CD4-positive, alpha-beta T cell treated with Interleukin-15 for 4 hours (primary cell): ENCODE data around the gene CNTN6.

Experiments
- DNase-seq: peaks from one replicate; pipeline ENCODE4 v3.0.0-alpha.2; 2020; ENCODE audit warnings: low spot score

Gene CNTN6

GRCh38 chr3:1179146-1179545 is 86.3 kb downstream of the CNTN6 start:
- DNase-seq, result no peak

GRCh38 chr3:1183320-1184048 is 90.7 kb downstream of the CNTN6 start:
- no peak for DNase-seq

- no peak for DNase-seq
Observed at GRCh38 chr3:1190569-1190968, 97.7 kb downstream of the CNTN6 start.

- DNase-seq, result no peak
Observed at GRCh38 chr3:1191026-1191425, 98.2 kb downstream of the CNTN6 start.

- no peak for DNase-seq
Observed at GRCh38 chr3:1195947-1196346, 103.1 kb downstream of the CNTN6 start.

- DNase-seq, result no peak
Observed at GRCh38 chr3:1197051-1197450, 104.2 kb downstream of the CNTN6 start.

GRCh38 chr3:1200371-1200770 is 107.5 kb downstream of the CNTN6 start:
- DNase-seq, result no peak

GRCh38 chr3:1207904-1208303 is 115.1 kb downstream of the CNTN6 start:
- DNase-seq, result no peak

GRCh38 chr3:1214933-1215332 is 122.1 kb downstream of the CNTN6 start:
- no peak for DNase-seq

GRCh38 chr3:1216856-1217255 is 124.0 kb downstream of the CNTN6 start:
- DNase-seq, result no peak

GRCh38 chr3:1227111-1227510 is 134.3 kb downstream of the CNTN6 start:
- no peak for DNase-seq

- no peak for DNase-seq
Observed at GRCh38 chr3:1228289-1228688, 135.5 kb downstream of the CNTN6 start.

GRCh38 chr3:1230920-1231319 is 138.1 kb downstream of the CNTN6 start:
- no peak for DNase-seq

- DNase-seq, result no peak
Observed at GRCh38 chr3:1232276-1232675, 139.5 kb downstream of the CNTN6 start.

GRCh38 chr3:1235526-1236120 is 142.8 kb downstream of the CNTN6 start:
- DNase-seq, result no peak

GRCh38 chr3:1251282-1252060 is 158.6 kb downstream of the CNTN6 start:
- DNase-seq, result no peak

GRCh38 chr3:1252061-1252430 is 159.2 kb downstream of the CNTN6 start:
- DNase-seq, result no peak

- no peak for DNase-seq
Observed at GRCh38 chr3:1262246-1262645, 169.4 kb downstream of the CNTN6 start.

- no peak for DNase-seq
Observed at GRCh38 chr3:1263121-1263520, 170.3 kb downstream of the CNTN6 start.

- no peak for DNase-seq
Observed at GRCh38 chr3:1269808-1270207, 177.0 kb downstream of the CNTN6 start.

GRCh38 chr3:1272546-1273265 is 179.9 kb downstream of the CNTN6 start:
- no peak for DNase-seq

- DNase-seq, result no peak
Observed at GRCh38 chr3:1275495-1275894, 182.7 kb downstream of the CNTN6 start.

GRCh38 chr3:1287815-1288214 is 195.0 kb downstream of the CNTN6 start:
- no peak for DNase-seq
